ENCODE measurements around the gene CELA2B. TPM values are rescaled to one million over a fixed set of nuclear protein-coding genes. Genes with fewer than 3 reads are reported as not detected.

The CELA2B gene
- total RNA-seq, 4 donors from 2014 or later = not detected

- in situ Hi-C loops (cut with MboI; ENCODE audit: low sequenced_read_pairs in 4 of 4) = loop anchor here in 2 of 4 donors (25.0 kb wide), 2 partner anchors 303 to 328 kb away; no protein-coding TSS in a partner anchor
- Histone ChIP-seq H3K36me3 (no peaks in the 10 kb centered on the region), H3K4me3 (no peak overlapping the region), H3K4me1 (no peaks in the 10 kb centered on the region), H3K27ac (no peak overlapping the region), H3K27me3 (no peaks in the 10 kb centered on the region), H3K9me3 (no peaks in the 10 kb centered on the region)
- no peak for TF ChIP-seq CTCF (IDR thresholded peaks at IDR 0.05 in 4 of 5, conservative IDR thresholded peaks at IDR 0.05 in 1 of 5)
- no peak for TF ChIP-seq POLR2A (IDR thresholded peaks at IDR 0.05)
- ATAC-seq (no peak), DNase-seq (no peak)
- intact Hi-C loops (cut with DNase I; ENCODE audit: low total_unique reads) = no loop called here
These were observed 35.5 kb upstream of the CELA2B start for GRCh38 chr1:15440357-15440756.

- no peak for TF ChIP-seq CTCF (IDR thresholded peaks at IDR 0.05 in 4 of 5, conservative IDR thresholded peaks at IDR 0.05 in 1 of 5)
- TF ChIP-seq POLR2A (IDR thresholded peaks at IDR 0.05) = no peak
- ATAC-seq = no peak
- intact Hi-C loops (cut with DNase I; ENCODE audit: low total_unique reads) = no loop called here
- H3K4me1 ChIP-seq = no peaks in the 10 kb centered on the region
- DNase-seq = no peak
- H3K27me3 ChIP-seq = no peaks in the 10 kb centered on the region
- no peaks in the 10 kb centered on the region for H3K36me3 ChIP-seq
- no peaks in the 10 kb centered on the region for H3K9me3 ChIP-seq
- no peak overlapping the region for H3K4me3 ChIP-seq
- H3K27ac ChIP-seq = no peak overlapping the region
- in situ Hi-C loops (cut with MboI; ENCODE audit: low sequenced_read_pairs in 4 of 4) = loop anchor here in 2 of 4 donors (25.0 kb wide), 2 partner anchors 304 to 329 kb away; no protein-coding TSS in a partner anchor
These were observed 34.7 kb upstream of the CELA2B start for GRCh38 chr1:15441247-15441646.

GRCh38 chr1:15442119-15442518 lies 33.8 kb upstream of the CELA2B start:
- no peak for DNase-seq
- Histone ChIP-seq H3K4me3 (no peak overlapping the region), H3K36me3 (no peaks in the 10 kb centered on the region), H3K9me3 (no peaks in the 10 kb centered on the region), H3K27me3 (no peaks in the 10 kb centered on the region), H3K27ac (no peak overlapping the region), H3K4me1 (no peaks in the 10 kb centered on the region)
- in situ Hi-C loops (cut with MboI; ENCODE audit: low sequenced_read_pairs in 4 of 4) = loop anchor here in 2 of 4 donors (25.0 kb wide), 2 partner anchors 305 to 330 kb away; no protein-coding TSS in a partner anchor
- intact Hi-C loops (cut with DNase I; ENCODE audit: low total_unique reads) = no loop called here
- no peak for ATAC-seq
- TF ChIP-seq CTCF (IDR thresholded peaks at IDR 0.05 in 4 of 5, conservative IDR thresholded peaks at IDR 0.05 in 1 of 5) (no peak), POLR2A (IDR thresholded peaks at IDR 0.05) (no peak)

- in situ Hi-C loops (cut with MboI; ENCODE audit: low sequenced_read_pairs in 4 of 4) = loop anchor here in 2 of 4 donors (25.0 kb wide), 2 partner anchors 305 to 330 kb away; no protein-coding TSS in a partner anchor
These were observed 33.1 kb upstream of the CELA2B start for GRCh38 chr1:15442759-15443158.

More at GRCh38 chr1:15442759-15443158, 33.1 kb upstream of the CELA2B start:
- Histone ChIP-seq H3K4me1 (no peaks in the 10 kb centered on the region), H3K9me3 (no peaks in the 10 kb centered on the region), H3K36me3 (no peaks in the 10 kb centered on the region), H3K27ac (no peak overlapping the region), H3K27me3 (no peaks in the 10 kb centered on the region), H3K4me3 (no peak overlapping the region)
- intact Hi-C loops (cut with DNase I; ENCODE audit: low total_unique reads) = no loop called here
- TF ChIP-seq POLR2A (IDR thresholded peaks at IDR 0.05) = no peak
- TF ChIP-seq CTCF (IDR thresholded peaks at IDR 0.05 in 4 of 5, conservative IDR thresholded peaks at IDR 0.05 in 1 of 5) = no peak
- DNase-seq (no peak), ATAC-seq (no peak)

Measured in gastrocnemius medialis (tissue), 4 donors.